IPS-11a (cell line): ENCODE data around the gene CXCL8.

Experiments
- H3K4me3 ChIP-seq: one replicate; pipeline ENCODE4 v1.5.1; 2013; ENCODE audit warnings: low read depth, low read length, control low read depth

Gene CXCL8

GRCh38 chr4:73718375-73719373, 21.7 kb upstream of the CXCL8 start:
- H3K4me3 ChIP-seq: no peak overlapping the region

GRCh38 chr4:73721435-73721834, 18.9 kb upstream of the CXCL8 start:
- H3K4me3 ChIP-seq: no peak overlapping the region

GRCh38 chr4:73721909-73722308, 18.5 kb upstream of the CXCL8 start:
- no peak overlapping the region for H3K4me3 ChIP-seq

GRCh38 chr4:73723023-73723422, 17.3 kb upstream of the CXCL8 start:
- no peak overlapping the region for H3K4me3 ChIP-seq

- no peak overlapping the region for H3K4me3 ChIP-seq
Measured at GRCh38 chr4:73723928-73724327, 16.4 kb upstream of the CXCL8 start.

GRCh38 chr4:73725510-73725909, 14.9 kb upstream of the CXCL8 start:
- no peak overlapping the region for H3K4me3 ChIP-seq

GRCh38 chr4:73725985-73726384, 14.4 kb upstream of the CXCL8 start:
- H3K4me3 ChIP-seq: no peak overlapping the region

GRCh38 chr4:73727685-73728084, 12.7 kb upstream of the CXCL8 start:
- H3K4me3 ChIP-seq: no peak overlapping the region

GRCh38 chr4:73728091-73728741, 12.2 kb upstream of the CXCL8 start:
- H3K4me3 ChIP-seq: no peak overlapping the region

GRCh38 chr4:73729534-73730165, 10.7 kb upstream of the CXCL8 start:
- H3K4me3 ChIP-seq: no peak overlapping the region

GRCh38 chr4:73730292-73730691, 10.1 kb upstream of the CXCL8 start:
- H3K4me3 ChIP-seq: no peak overlapping the region

GRCh38 chr4:73730867-73731266, 9.5 kb upstream of the CXCL8 start:
- H3K4me3 ChIP-seq: no peak overlapping the region

GRCh38 chr4:73731968-73732610, 8.3 kb upstream of the CXCL8 start:
- H3K4me3 ChIP-seq: no peak overlapping the region

GRCh38 chr4:73732759-73733431, 7.5 kb upstream of the CXCL8 start:
- H3K4me3 ChIP-seq: no peak overlapping the region

GRCh38 chr4:73734530-73735001, 5.8 kb upstream of the CXCL8 start:
- H3K4me3 ChIP-seq: no peak overlapping the region

GRCh38 chr4:73735231-73735630, 5.1 kb upstream of the CXCL8 start:
- H3K4me3 ChIP-seq: no peak overlapping the region

- H3K4me3 ChIP-seq: no peak overlapping the region
Measured at GRCh38 chr4:73741031-73741749, 821 bp downstream of the CXCL8 start.

- H3K4me3 ChIP-seq: no peak overlapping the region
Measured at GRCh38 chr4:73741750-73742489, 1.6 kb downstream of the CXCL8 start.

- no peak overlapping the region for H3K4me3 ChIP-seq
Measured at GRCh38 chr4:73742490-73743160, 2.3 kb downstream of the CXCL8 start.
